ENCODE measurements around the gene RASA3. TPM values are rescaled to one million over a fixed set of nuclear protein-coding genes. Genes with fewer than 3 reads are reported as not detected.

Gene RASA3
- total RNA-seq, 3 donors from 2014 or later (not counting 1 experiment from before 2014, with no cell fraction given), result 252 to 277 (median 274) TPM

GRCh38 chr13:114057166-114058050 is 75.0 kb downstream of the RASA3 start:
- no peaks in the 10 kb centered on the region for H3K36me3 Mint-ChIP-seq
- H3K4me3 ChIP-seq (ENCODE audit: low read length), result no peak overlapping the region
- peak overlapping the region; percentile 25 for H3K4me3 Mint-ChIP-seq
- ATAC-seq, result no peak
- WGBS (ENCODE audit: insufficient coverage), result 38% methylated on average over 22 of the region's 23 CpGs
- peaks cover 85% of the 10 kb centered on the region for H3K4me1 ChIP-seq (ENCODE audit: control insufficient read depth, insufficient read depth, low read length)
- no peak for DNase-seq
- peaks cover 48% of the 10 kb centered on the region for H3K36me3 ChIP-seq (ENCODE audit: control insufficient read depth, insufficient read depth, low read length)
- H3K27ac Mint-ChIP-seq, result peak overlapping the region; percentile 72 to 77
- no peaks in the 10 kb centered on the region for H3K9me3 ChIP-seq (ENCODE audit: control insufficient read depth, insufficient read depth, low read length)
- no peaks in the 10 kb centered on the region for H3K27me3 ChIP-seq (ENCODE audit: control insufficient read depth, insufficient read depth, low read length)
- no peak overlapping the region for H3K27ac ChIP-seq (ENCODE audit: low read length)
- no peaks in the 10 kb centered on the region for H3K27me3 Mint-ChIP-seq (ENCODE audit: low read depth in 2 of 2)
- H3K9me3 Mint-ChIP-seq, result no peaks in the 10 kb centered on the region
- no peak for TF ChIP-seq CTCF (IDR thresholded peaks at IDR 0.05)
- peaks cover 64 to 67% of the 10 kb centered on the region in 2 donors for H3K4me1 Mint-ChIP-seq
- intact Hi-C loops (cut with micrococcal nuclease), result no loop called here

- Mint-ChIP-seq H3K27ac (peak overlapping the region; percentile 75 to 77), H3K4me3 (peak overlapping the region; percentile 55), H3K4me1 (peaks cover 66 to 67% of the 10 kb centered on the region in 2 donors), H3K27me3 (ENCODE audit: low read depth in 2 of 2) (no peaks in the 10 kb centered on the region), H3K36me3 (no peaks in the 10 kb centered on the region), H3K9me3 (no peaks in the 10 kb centered on the region)
- H3K27me3 ChIP-seq (ENCODE audit: control insufficient read depth, insufficient read depth, low read length), result no peaks in the 10 kb centered on the region
- WGBS (ENCODE audit: insufficient coverage), result 80% methylated on average over 26 of the region's 28 CpGs
- peaks cover 58% of the 10 kb centered on the region for H3K36me3 ChIP-seq (ENCODE audit: control insufficient read depth, insufficient read depth, low read length)
- intact Hi-C loops (cut with micrococcal nuclease), result no loop called here
- H3K27ac ChIP-seq (ENCODE audit: low read length), result no peak overlapping the region
- DNase-seq, result no peak
- H3K4me3 ChIP-seq (ENCODE audit: low read length), result no peak overlapping the region
- H3K4me1 ChIP-seq (ENCODE audit: control insufficient read depth, insufficient read depth, low read length), result peaks cover 87% of the 10 kb centered on the region
- TF ChIP-seq CTCF (IDR thresholded peaks at IDR 0.05), result no peak
- ATAC-seq, result no peak
- no peaks in the 10 kb centered on the region for H3K9me3 ChIP-seq (ENCODE audit: control insufficient read depth, insufficient read depth, low read length)
Measured at GRCh38 chr13:114056205-114057013, 76.0 kb downstream of the RASA3 start.

GRCh38 chr13:114055766-114056165 is 76.7 kb downstream of the RASA3 start:
- DNase-seq (no peak), ATAC-seq (no peak)
- no peaks in the 10 kb centered on the region for H3K27me3 Mint-ChIP-seq (ENCODE audit: low read depth in 2 of 2)
- H3K27ac Mint-ChIP-seq, result peak overlapping the region; percentile 75 to 77
- H3K4me3 ChIP-seq (ENCODE audit: low read length), result no peak overlapping the region
- no peaks in the 10 kb centered on the region for H3K9me3 Mint-ChIP-seq
- H3K4me1 ChIP-seq (ENCODE audit: control insufficient read depth, insufficient read depth, low read length), result peaks cover 92% of the 10 kb centered on the region
- no peaks in the 10 kb centered on the region for H3K36me3 Mint-ChIP-seq
- H3K27ac ChIP-seq (ENCODE audit: low read length), result no peak overlapping the region
- H3K27me3 ChIP-seq (ENCODE audit: control insufficient read depth, insufficient read depth, low read length), result no peaks in the 10 kb centered on the region
- peaks cover 60% of the 10 kb centered on the region for H3K36me3 ChIP-seq (ENCODE audit: control insufficient read depth, insufficient read depth, low read length)
- peaks cover 63 to 66% of the 10 kb centered on the region in 2 donors for H3K4me1 Mint-ChIP-seq
- 94% methylated on average over 19 of the region's 19 CpGs for WGBS (ENCODE audit: insufficient coverage)
- no peaks in the 10 kb centered on the region for H3K9me3 ChIP-seq (ENCODE audit: control insufficient read depth, insufficient read depth, low read length)
- intact Hi-C loops (cut with micrococcal nuclease), result no loop called here
- peak overlapping the region; percentile 55 for H3K4me3 Mint-ChIP-seq
- TF ChIP-seq CTCF (IDR thresholded peaks at IDR 0.05), result no peak

All from natural killer cell (primary cell).